ENCODE data around the gene APOLD1.

The APOLD1 gene

DNA sequence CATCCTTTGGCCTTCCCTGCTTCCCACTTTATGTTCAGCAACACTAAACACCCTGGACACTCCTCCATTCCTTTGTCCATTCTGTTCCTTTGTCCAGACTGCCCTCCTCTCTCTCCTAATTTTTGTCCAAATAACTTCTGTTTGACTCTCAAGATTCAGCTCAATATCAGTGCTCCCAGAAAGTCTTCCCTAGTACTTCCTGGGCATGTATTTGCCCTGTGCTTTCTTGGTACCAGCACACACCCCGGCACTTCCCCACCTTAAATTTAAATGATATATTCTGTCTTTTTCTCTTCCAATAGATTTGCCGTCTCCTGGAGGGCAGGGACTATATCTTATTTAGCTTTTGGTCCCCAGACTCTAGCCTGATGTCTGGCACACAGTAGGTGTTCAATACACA lies 6.5 kb upstream of the APOLD1 start:
- no peak overlapping the region for H3K4me3 ChIP-seq (ENCODE audit: low read depth, low read length)
- in situ Hi-C loops (cut with HindIII; ENCODE audit: low sequenced_read_pairs), result no loop called here
- TF ChIP-seq, protein P1, sequence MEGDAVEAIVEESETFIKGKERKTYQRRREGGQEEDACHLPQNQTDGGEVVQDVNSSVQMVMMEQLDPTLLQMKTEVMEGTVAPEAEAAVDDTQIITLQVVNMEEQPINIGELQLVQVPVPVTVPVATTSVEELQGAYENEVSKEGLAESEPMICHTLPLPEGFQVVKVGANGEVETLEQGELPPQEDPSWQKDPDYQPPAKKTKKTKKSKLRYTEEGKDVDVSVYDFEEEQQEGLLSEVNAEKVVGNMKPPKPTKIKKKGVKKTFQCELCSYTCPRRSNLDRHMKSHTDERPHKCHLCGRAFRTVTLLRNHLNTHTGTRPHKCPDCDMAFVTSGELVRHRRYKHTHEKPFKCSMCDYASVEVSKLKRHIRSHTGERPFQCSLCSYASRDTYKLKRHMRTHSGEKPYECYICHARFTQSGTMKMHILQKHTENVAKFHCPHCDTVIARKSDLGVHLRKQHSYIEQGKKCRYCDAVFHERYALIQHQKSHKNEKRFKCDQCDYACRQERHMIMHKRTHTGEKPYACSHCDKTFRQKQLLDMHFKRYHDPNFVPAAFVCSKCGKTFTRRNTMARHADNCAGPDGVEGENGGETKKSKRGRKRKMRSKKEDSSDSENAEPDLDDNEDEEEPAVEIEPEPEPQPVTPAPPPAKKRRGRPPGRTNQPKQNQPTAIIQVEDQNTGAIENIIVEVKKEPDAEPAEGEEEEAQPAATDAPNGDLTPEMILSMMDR (IDR thresholded peaks at IDR 0.05; ENCODE audit: low read depth, low read length, missing control alignments), result no peak
- DNase-seq (ENCODE audit: low read depth), result no peak

DNA sequence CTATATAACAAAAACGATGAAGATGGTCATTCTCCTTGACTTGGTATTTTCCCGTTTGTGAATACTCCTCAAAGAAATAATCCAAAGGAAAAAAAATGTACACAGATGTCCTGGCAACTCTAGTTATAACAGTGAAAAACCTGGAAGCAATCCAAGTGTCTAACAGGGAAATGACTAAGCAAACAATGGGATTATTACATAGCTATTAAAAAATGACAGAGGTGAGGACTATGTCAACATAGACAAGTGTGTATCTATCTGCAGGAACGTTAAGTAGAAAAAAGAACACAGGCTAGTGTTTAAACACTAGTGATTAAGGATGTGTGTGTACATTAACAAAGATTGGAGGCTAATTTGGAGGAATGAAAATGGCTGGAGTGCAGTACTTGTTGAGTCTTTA lies 5.9 kb upstream of the APOLD1 start:
- DNase-seq (ENCODE audit: low read depth), result peak; percentile 62
- in situ Hi-C loops (cut with HindIII; ENCODE audit: low sequenced_read_pairs), result no loop called here
- TF ChIP-seq, protein P1 (IDR thresholded peaks at IDR 0.05; ENCODE audit: low read depth, low read length, missing control alignments), result no peak
- H3K4me3 ChIP-seq (ENCODE audit: low read depth, low read length), result no peak overlapping the region

DNA sequence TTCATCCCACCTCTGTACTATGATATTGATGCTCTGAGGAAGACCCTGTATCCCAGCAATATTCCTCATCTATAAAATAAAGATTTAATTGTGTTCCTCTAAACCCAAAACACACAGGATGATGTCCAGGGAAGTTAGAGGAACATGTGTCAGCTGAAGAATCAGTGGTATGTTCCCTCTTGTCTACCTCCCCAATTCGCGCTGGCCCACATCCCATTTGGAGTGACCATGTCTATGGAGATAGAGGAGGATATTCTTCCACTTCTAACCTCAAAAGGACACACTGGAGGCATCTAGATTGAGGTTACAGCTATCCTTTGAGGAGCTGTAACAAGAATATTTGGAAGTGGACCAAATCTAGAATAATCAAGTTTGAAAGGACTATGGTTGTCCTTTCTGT lies 1.3 kb upstream of the APOLD1 start:
- TF ChIP-seq, protein P1 (IDR thresholded peaks at IDR 0.05; ENCODE audit: low read depth, low read length, missing control alignments), result no peak
- DNase-seq (ENCODE audit: low read depth), result no peak
- H3K4me3 ChIP-seq (ENCODE audit: low read depth, low read length), result no peak overlapping the region
- in situ Hi-C loops (cut with HindIII; ENCODE audit: low sequenced_read_pairs), result no loop called here

- peak overlapping the region; percentile 47 for H3K4me3 ChIP-seq (ENCODE audit: low read depth, low read length)
- in situ Hi-C loops (cut with HindIII; ENCODE audit: low sequenced_read_pairs), result no loop called here
- TF ChIP-seq, protein P1 (IDR thresholded peaks at IDR 0.05; ENCODE audit: low read depth, low read length, missing control alignments), result no peak
- no peak for DNase-seq (ENCODE audit: low read depth)
Observed at GRCh38 chr12:12786351-12786705, 869 bp downstream of the APOLD1 start.

GRCh38 chr12:12786706-12787601 lies 1.5 kb downstream of the APOLD1 start:
- TF ChIP-seq, protein P1 (IDR thresholded peaks at IDR 0.05; ENCODE audit: low read depth, low read length, missing control alignments), result no peak
- no peak for DNase-seq (ENCODE audit: low read depth)
- in situ Hi-C loops (cut with HindIII; ENCODE audit: low sequenced_read_pairs), result no loop called here
- H3K4me3 ChIP-seq (ENCODE audit: low read depth, low read length), result peak overlapping the region; percentile 47

GRCh38 chr12:12788131-12788530 lies 2.7 kb downstream of the APOLD1 start:
- DNase-seq (ENCODE audit: low read depth), result no peak
- TF ChIP-seq, protein P1 (IDR thresholded peaks at IDR 0.05; ENCODE audit: low read depth, low read length, missing control alignments), result no peak
- H3K4me3 ChIP-seq (ENCODE audit: low read depth, low read length), result no peak overlapping the region
- in situ Hi-C loops (cut with HindIII; ENCODE audit: low sequenced_read_pairs), result no loop called here
